ENCODE results near the gene MYOM3. TPM values are rescaled to one million over a fixed set of nuclear protein-coding genes. Genes with fewer than 3 reads are reported as not detected.
"Not testable (repeated sequence)": the region's sequence is repeated elsewhere in the genome, so short reads cannot be mapped to it uniquely, and the experiment has no call there.

Gene MYOM3
- total RNA-seq, 1 donor from 2014 or later: 1.2 TPM

DNA sequence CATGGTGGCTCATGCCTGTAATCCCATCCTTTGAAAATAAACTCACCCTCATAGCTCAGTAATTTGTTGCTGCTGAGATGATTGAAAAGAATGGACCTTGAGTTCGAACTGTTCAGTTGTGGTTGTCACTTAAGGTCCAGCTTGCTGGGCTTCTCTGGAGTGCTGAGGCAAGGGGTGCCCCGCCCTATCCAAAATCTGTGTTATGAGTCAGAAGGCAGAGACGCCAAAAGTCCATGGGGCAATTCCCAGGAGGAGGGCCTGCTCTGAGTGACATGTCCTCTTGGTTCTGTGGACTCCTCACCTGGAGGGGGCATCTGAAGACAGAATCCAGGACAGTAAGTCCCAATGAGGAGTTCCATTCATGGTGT is 64.8 kb downstream of the MYOM3 start:
- Histone ChIP-seq H3K36me3 (no peaks in the 10 kb centered on the region), H3K27me3 (no peaks in the 10 kb centered on the region), H3K4me1 (peaks cover 0 to 23% of the 10 kb centered on the region in 2 donors), H3K9me3 (no peaks in the 10 kb centered on the region), H3K27ac (peak overlapping the region in 1 of 2 donors; percentile 4), H3K4me3 (no peak overlapping the region)
- intact Hi-C loops (cut with DNase I): loop anchor here (5.0 kb wide), 1 partner anchor 455 kb away; the partner anchor contains the start of gene RCAN3
- peak in 1 of 2 donors; percentile 89 for DNase-seq (ENCODE audit: low spot score in 2 of 2)
- TF ChIP-seq, protein P1, sequence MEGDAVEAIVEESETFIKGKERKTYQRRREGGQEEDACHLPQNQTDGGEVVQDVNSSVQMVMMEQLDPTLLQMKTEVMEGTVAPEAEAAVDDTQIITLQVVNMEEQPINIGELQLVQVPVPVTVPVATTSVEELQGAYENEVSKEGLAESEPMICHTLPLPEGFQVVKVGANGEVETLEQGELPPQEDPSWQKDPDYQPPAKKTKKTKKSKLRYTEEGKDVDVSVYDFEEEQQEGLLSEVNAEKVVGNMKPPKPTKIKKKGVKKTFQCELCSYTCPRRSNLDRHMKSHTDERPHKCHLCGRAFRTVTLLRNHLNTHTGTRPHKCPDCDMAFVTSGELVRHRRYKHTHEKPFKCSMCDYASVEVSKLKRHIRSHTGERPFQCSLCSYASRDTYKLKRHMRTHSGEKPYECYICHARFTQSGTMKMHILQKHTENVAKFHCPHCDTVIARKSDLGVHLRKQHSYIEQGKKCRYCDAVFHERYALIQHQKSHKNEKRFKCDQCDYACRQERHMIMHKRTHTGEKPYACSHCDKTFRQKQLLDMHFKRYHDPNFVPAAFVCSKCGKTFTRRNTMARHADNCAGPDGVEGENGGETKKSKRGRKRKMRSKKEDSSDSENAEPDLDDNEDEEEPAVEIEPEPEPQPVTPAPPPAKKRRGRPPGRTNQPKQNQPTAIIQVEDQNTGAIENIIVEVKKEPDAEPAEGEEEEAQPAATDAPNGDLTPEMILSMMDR (IDR thresholded peaks at IDR 0.05): no peak

GRCh38 chr1:24045771-24046170 is 66.2 kb downstream of the MYOM3 start:
- H3K36me3 ChIP-seq: no peaks in the 10 kb centered on the region
- no peak for DNase-seq (ENCODE audit: low spot score in 2 of 2)
- no peaks in the 10 kb centered on the region for H3K9me3 ChIP-seq
- no peak overlapping the region for H3K4me3 ChIP-seq
- H3K27ac ChIP-seq: peak overlapping the region; percentile 15 to 51
- peaks cover 0 to 21% of the 10 kb centered on the region in 2 donors for H3K4me1 ChIP-seq
- H3K27me3 ChIP-seq: no peaks in the 10 kb centered on the region
- intact Hi-C loops (cut with DNase I): loop anchor here (5.0 kb wide), 1 partner anchor 457 kb away; the partner anchor contains the start of gene RCAN3
- TF ChIP-seq, protein P1 (IDR thresholded peaks at IDR 0.05): no peak

DNA sequence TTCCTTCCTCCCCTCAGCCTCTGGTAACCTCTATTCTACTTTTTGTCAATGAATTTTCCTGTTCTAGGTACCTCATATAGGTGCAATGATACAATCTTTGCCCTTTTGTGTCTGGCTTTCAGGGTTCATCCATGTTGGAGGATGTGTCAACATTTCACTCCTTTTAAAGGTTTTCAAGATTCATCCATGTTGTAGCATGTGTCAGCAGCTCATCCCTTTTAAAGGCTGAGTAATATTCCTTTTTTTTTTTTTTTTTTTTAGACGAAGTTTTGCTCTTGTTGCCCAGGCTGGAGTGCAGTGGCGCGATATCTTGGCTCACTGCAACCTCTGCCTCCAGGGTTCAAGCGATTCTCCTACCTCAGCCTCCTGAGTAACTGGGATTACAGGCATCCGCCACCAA is 67.3 kb downstream of the MYOM3 start:
- H3K27me3 ChIP-seq; H3K4me3 ChIP-seq; H3K9me3 ChIP-seq; H3K36me3 ChIP-seq; DNase-seq (ENCODE audit: low spot score in 2 of 2); H3K27ac ChIP-seq: not testable (repeated sequence)
- intact Hi-C loops (cut with DNase I): loop anchor here (5.0 kb wide), 1 partner anchor 458 kb away; the partner anchor contains the start of gene RCAN3
- peaks cover 0 to 21% of the 10 kb centered on the region in 2 donors for H3K4me1 ChIP-seq

- H3K4me1 ChIP-seq: peaks cover 0 to 21% of the 10 kb centered on the region in 2 donors
- H3K4me3 ChIP-seq: no peak overlapping the region
- intact Hi-C loops (cut with DNase I): no loop called here
- no peaks in the 10 kb centered on the region for H3K27me3 ChIP-seq
- no peak overlapping the region for H3K27ac ChIP-seq
- H3K36me3 ChIP-seq: no peaks in the 10 kb centered on the region
- DNase-seq (ENCODE audit: low spot score in 2 of 2): no peak
- TF ChIP-seq, protein P1 (IDR thresholded peaks at IDR 0.05): no peak
- no peaks in the 10 kb centered on the region for H3K9me3 ChIP-seq
Observed at GRCh38 chr1:24043345-24044032, 68.4 kb downstream of the MYOM3 start.

- Histone ChIP-seq H3K9me3 (no peaks in the 10 kb centered on the region), H3K36me3 (no peaks in the 10 kb centered on the region), H3K27me3 (no peaks in the 10 kb centered on the region), H3K4me3 (no peak overlapping the region), H3K27ac (no peak overlapping the region), H3K4me1 (peaks cover 0 to 20% of the 10 kb centered on the region in 2 donors)
- intact Hi-C loops (cut with DNase I): no loop called here
- TF ChIP-seq, protein P1 (IDR thresholded peaks at IDR 0.05): no peak
- no peak for DNase-seq (ENCODE audit: low spot score in 2 of 2)
Observed at GRCh38 chr1:24042315-24042714, 69.6 kb downstream of the MYOM3 start.

- intact Hi-C loops (cut with DNase I): no loop called here
- no peak overlapping the region for H3K4me3 ChIP-seq
- H3K27ac ChIP-seq: no peak overlapping the region
- H3K36me3 ChIP-seq: no peaks in the 10 kb centered on the region
- DNase-seq (ENCODE audit: low spot score in 2 of 2): no peak
- H3K4me1 ChIP-seq: no peaks in the 10 kb centered on the region
- no peaks in the 10 kb centered on the region for H3K9me3 ChIP-seq
- TF ChIP-seq, protein P1 (IDR thresholded peaks at IDR 0.05): no peak
- no peaks in the 10 kb centered on the region for H3K27me3 ChIP-seq
Observed at GRCh38 chr1:24036088-24036487, 75.8 kb downstream of the MYOM3 start.

All from ascending aorta (tissue), 2 donors.